GM12878 (cell line): Measurements from ENCODE around the gene NR2E3. TPM values are rescaled to one million over a fixed set of nuclear protein-coding genes. Genes with fewer than 3 reads are reported as not detected.

Experiments
- ATAC-seq: fragments of 200-7000 bp; cut with Tn5 transposase; 3 replicates; pipeline ENCODE4 v1.9.1; 2020; ENCODE audit warnings: mild to moderate bottlenecking, moderate library complexity
- BruUV-seq: library from RNA; stranded (reverse); fragments of 400-500 nt; replicated peaks from 2 replicates; lab custom pipeline; 2021; lab: Mats Ljungman, UMichigan
- CTCF ChIA-PET: fragments of 300-600 bp; sonication (Branson Sonifier 250); formaldehyde crosslinking; extraction: SDS; loops from one replicate; lab custom pipeline; 2021; ENCODE audit warnings: inconsistent platforms; lab: Yijun Ruan, JAX
- POLR2A ChIA-PET: fragments of 350-600 bp; formaldehyde crosslinking; extraction: SDS; loops from one replicate; lab custom pipeline; 2021; ENCODE audit warnings: inconsistent platforms; lab: Charles Lee
- RAD21 ChIA-PET: fragments of 300-600 bp; sonication (Branson Sonifier 250); formaldehyde crosslinking; loops from one replicate; lab custom pipeline; 2023; ENCODE audit warnings: antibody characterized with exemption; ENCODE audit not compliant: unreplicated experiment; lab: Charles Lee
- SMC1A ChIA-PET: fragments of 300-600 bp; sonication (Branson Sonifier 250); formaldehyde crosslinking; loops from one replicate; lab custom pipeline; 2023; ENCODE audit not compliant: unreplicated experiment, uncharacterized antibody; lab: Charles Lee
- DNase-seq: peaks from one replicate; pipeline ENCODE4 v3.0.0-alpha.2; 2011; ENCODE audit warnings: low read depth, low spot score
- FAIRE-seq: peaks from 3 replicates; lab custom pipeline; 2011; peaks lifted over from hg19 to GRCh38; lab: Jason Lieb, UNC
- H2AFZ ChIP-seq: 2 replicates; pipeline ENCODE4 v1.6.0; 2011; ENCODE audit warnings: low read depth, low read length, control low read depth; ENCODE audit not compliant: control insufficient read depth
- H3K27ac ChIP-seq: 2 replicates; pipeline ENCODE4 v1.5.1; 2011; ENCODE audit warnings: control low read depth; ENCODE audit not compliant: control insufficient read depth, insufficient read depth
- H3K27me3 ChIP-seq, 2 experiments: replicated peaks in 1 of 2; 2 replicates each; pipeline versions ENCODE4 v1.6.0 to v1.6.1; 2011; ENCODE audit warnings: low read length in 1 of 2; ENCODE audit not compliant: control insufficient read depth in 2 of 2, insufficient read depth in 2 of 2
- H3K36me3 ChIP-seq, 2 experiments: 2 replicates each; pipeline ENCODE4 v1.5.1; 2011; ENCODE audit warnings: low read length in 1 of 2; ENCODE audit not compliant: control insufficient read depth in 2 of 2, insufficient read depth in 2 of 2
- H3K4me1 ChIP-seq: 2 replicates; pipeline ENCODE4 v1.6.1; 2011; ENCODE audit warnings: mild to moderate bottlenecking, low read length, moderate library complexity, mixed read lengths; ENCODE audit not compliant: control insufficient read depth, insufficient read depth
- H3K4me2 ChIP-seq: 2 replicates; pipeline ENCODE4 v1.6.0; 2011; ENCODE audit warnings: control low read depth; ENCODE audit not compliant: control insufficient read depth, insufficient read depth
- H3K4me3 ChIP-seq: fragments of 200-600 bp; sonication (generic); 2 replicates; pipeline ENCODE4 v1.5.1; 2016
- H3K79me2 ChIP-seq: 2 replicates; pipeline ENCODE4 v1.6.0; 2011; ENCODE audit warnings: low read length; ENCODE audit not compliant: control insufficient read depth, insufficient read depth
- H3K9ac ChIP-seq: 2 replicates; pipeline ENCODE4 v1.8.0; 2011; ENCODE audit warnings: low read length, control low read depth, mixed read lengths; ENCODE audit not compliant: control insufficient read depth, insufficient read depth
- H3K9me3 ChIP-seq: replicated peaks from 3 replicates; pipeline ENCODE4 v1.5.1; 2011; ENCODE audit warnings: mild to moderate bottlenecking, low read length; ENCODE audit not compliant: control insufficient read depth, insufficient read depth
- H4K20me1 ChIP-seq: 2 replicates; pipeline ENCODE4 v1.6.0; 2011; ENCODE audit not compliant: control insufficient read depth, insufficient read depth
- CUX1 ChIP-seq: IDR thresholded peaks from 2 replicates; pipeline ENCODE4 v1.6.1; 2012; ENCODE audit warnings: improper control_type of control experiment, low read depth, low read length; ENCODE audit not compliant: insufficient replicate concordance
- KAT2A ChIP-seq: conservative IDR thresholded peaks from 2 replicates; pipeline ENCODE4 v1.6.1; 2011; ENCODE audit warnings: low read depth, low read length; ENCODE audit not compliant: control insufficient read depth
- LARP7 ChIP-seq: fragments of 450-650 bp; IDR thresholded peaks from 2 replicates; pipeline ENCODE4 v1.6.1; 2017; ENCODE audit warnings: mild to moderate bottlenecking
- SMAD5 ChIP-seq: IDR thresholded peaks from 2 replicates; pipeline ENCODE4 v1.6.1; 2016; ENCODE audit warnings: antibody characterized with exemption, low read depth
- TAF1 ChIP-seq: IDR thresholded peaks from 2 replicates; pipeline ENCODE4 v1.6.1; 2011; ENCODE audit warnings: mild to moderate bottlenecking, low read depth, low read length, borderline replicate concordance
- TARDBP ChIP-seq: IDR thresholded peaks from 2 replicates; pipeline ENCODE4 v1.6.1; 2016; ENCODE audit warnings: borderline replicate concordance
- USF2 ChIP-seq: IDR thresholded peaks from 2 replicates; pipeline ENCODE4 v1.6.1; 2011; ENCODE audit warnings: low read depth, low read length, improper control_type of control experiment, borderline replicate concordance
- ZBTB40 ChIP-seq: fragments of 450-650 bp; IDR thresholded peaks from 2 replicates; pipeline ENCODE4 v1.6.1; 2016; ENCODE audit warnings: mild to moderate bottlenecking, moderate library complexity, borderline replicate concordance
- ZNF207 ChIP-seq: fragments of 450-650 bp; IDR thresholded peaks from 2 replicates; pipeline ENCODE4 v1.6.1; 2014; ENCODE audit warnings: antibody characterized with exemption, mild to moderate bottlenecking, borderline replicate concordance
- WGBS: methylation state at CpG from one replicate; pipeline ENCODE4 v1.1.6; 2016; ENCODE audit warnings: low lambda C conversion rate; ENCODE audit not compliant: insufficient replicate concordance, insufficient coverage; ENCODE audit errors: missing lambda C conversion rate; 5-methylcytosine and 5-hydroxymethylcytosine counted together
- in situ Hi-C: fragments of 300-500 bp; cut with MboI; formaldehyde crosslinking; loops from 9 replicates; pipeline ENCODE4 v1.14.3; 2018; ENCODE audit warnings: mixed read lengths
- intact Hi-C: fragments of 100-400 bp; cut with micrococcal nuclease; formaldehyde crosslinking; loops from one replicate; pipeline ENCODE4 v1.14.2; 2022; ENCODE audit not compliant: unreplicated experiment
- polyA plus RNA-seq, 11 experiments: library from polyadenylated mRNA; depleted of rRNA in 4 of 11; unstranded in 6 of 11; stranded (reverse) in 5 of 11; fragments of >200 nt; fragmentation: Nextera tagmentation in 4 of 11; fragmentation: Illumina TruSeq in 1 of 11; extraction: Ambion mirVana in 4 of 11; extraction: Trizol in 1 of 11; gene quantifications; 1 replicate in 1 of 11; 2 replicates in 10 of 11; pipeline versions ENCODE4 v1.2.1 to v1.2.3, GENCODE V29; 2011 to 2016; ENCODE audit warnings: inconsistent platforms in 2 of 11, missing spikeins in 2 of 11, low read depth in 1 of 11
- total RNA-seq, 4 experiments: library from RNA; depleted of rRNA in 3 of 4; stranded (reverse); fragments of >200 nt in 3 of 4; fragmentation: Illumina TruSeq in 1 of 4; extraction: Trizol in 1 of 4; gene quantifications; 2 replicates each; pipeline versions ENCODE4 v1.2.1 to v1.2.3, GENCODE V29; 2013 to 2021
- TF ChIP-seq, protein P1 (sequence below): fragments of 450-650 bp; IDR thresholded peaks from 2 replicates; pipeline ENCODE4 v1.6.1; 2018; ENCODE audit warnings: borderline replicate concordance, mild to moderate bottlenecking; ENCODE audit not compliant: partially characterized antibody

The NR2E3 gene
- total and polyA plus RNA-seq, 10 of the 15 experiments (the other 5 are each of a cell fraction or from before 2014, with no cell fraction given) = 0.05 to 0.11 (median 0.11) TPM; not detected in 7

GRCh38 chr15:71792521-71792920, 17.8 kb upstream of the NR2E3 start:
- SMC1A ChIA-PET = interaction anchor here (1.5 kb wide), 1 partner anchor 45 kb away, joined by 3 read pairs; no protein-coding TSS in a partner anchor
- 2% methylated on average over 2 of the region's 2 CpGs for WGBS
- ATAC-seq = no peak

More at GRCh38 chr15:71792521-71792920, 17.8 kb upstream of the NR2E3 start:
- Histone ChIP-seq H3K27me3 (peaks cover 0 to 1% of the 10 kb centered on the region in 2 experiments; a peak in 1 of 4 replicates), H3K36me3 (no peaks in the 10 kb centered on the region), H3K4me1 (no peaks in the 10 kb centered on the region), H3K9ac (no peak overlapping the region), H3K4me3 (no peak overlapping the region), H3K4me2 (no peak overlapping the region), H3K79me2 (no peaks in the 10 kb centered on the region), H3K27ac (no peak overlapping the region), H2AFZ (no peak overlapping the region), H3K9me3 (no peaks in the 10 kb centered on the region), H4K20me1 (no peaks in the 10 kb centered on the region)
- POLR2A ChIA-PET = no interaction called here
- in situ Hi-C loops (no loop called here), intact Hi-C loops (no loop called here)
- FAIRE-seq (no peak), DNase-seq (no peak)
- no TSS peak for BruUV-seq
- CTCF ChIA-PET = interaction anchor here (1.7 kb wide), 1 partner anchor 49 kb away, joined by 6 read pairs; no protein-coding TSS in a partner anchor
- RAD21 ChIA-PET = no interaction called here
- TF ChIP-seq LARP7 (no peak), ZBTB40 (no peak), TARDBP (no peak), SMAD5 (no peak), KAT2A (no peak), ZNF207 (no peak), USF2 (no peak), CUX1 (no peak), TAF1 (no peak)
- TF ChIP-seq, protein P1, sequence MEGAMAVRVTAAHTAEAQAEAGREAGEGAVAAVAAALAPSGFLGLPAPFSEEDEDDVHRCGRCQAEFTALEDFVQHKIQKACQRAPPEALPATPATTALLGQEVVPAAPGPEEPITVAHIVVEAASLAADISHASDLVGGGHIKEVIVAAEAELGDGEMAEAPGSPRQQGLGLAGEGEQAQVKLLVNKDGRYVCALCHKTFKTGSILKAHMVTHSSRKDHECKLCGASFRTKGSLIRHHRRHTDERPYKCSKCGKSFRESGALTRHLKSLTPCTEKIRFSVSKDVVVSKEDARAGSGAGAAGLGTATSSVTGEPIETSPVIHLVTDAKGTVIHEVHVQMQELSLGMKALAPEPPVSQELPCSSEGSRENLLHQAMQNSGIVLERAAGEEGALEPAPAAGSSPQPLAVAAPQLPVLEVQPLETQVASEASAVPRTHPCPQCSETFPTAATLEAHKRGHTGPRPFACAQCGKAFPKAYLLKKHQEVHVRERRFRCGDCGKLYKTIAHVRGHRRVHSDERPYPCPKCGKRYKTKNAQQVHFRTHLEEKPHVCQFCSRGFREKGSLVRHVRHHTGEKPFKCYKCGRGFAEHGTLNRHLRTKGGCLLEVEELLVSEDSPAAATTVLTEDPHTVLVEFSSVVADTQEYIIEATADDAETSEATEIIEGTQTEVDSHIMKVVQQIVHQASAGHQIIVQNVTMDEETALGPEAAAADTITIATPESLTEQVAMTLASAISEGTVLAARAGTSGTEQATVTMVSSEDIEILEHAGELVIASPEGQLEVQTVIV = no peak
